GM23248 (cell line): Measurements from ENCODE around the gene PXDN. TPM values are rescaled to one million over a fixed set of nuclear protein-coding genes. Genes with fewer than 3 reads are reported as not detected.

ENCODE experiments used
- DNase-seq: peaks from one replicate; pipeline ENCODE4 v3.0.0-alpha.2; 2015
- H2AFZ ChIP-seq: fragments of 200-600 bp; sonication (generic); 2 replicates; pipeline ENCODE4 v1.6.1; 2016; ENCODE audit warnings: antibody characterized with exemption
- H3F3A ChIP-seq: fragments of 200-600 bp; sonication (generic); 2 replicates; pipeline ENCODE4 v1.6.1; 2016; ENCODE audit warnings: mild to moderate bottlenecking, antibody characterized with exemption, mixed run types; ENCODE audit not compliant: insufficient read depth
- H3K27ac ChIP-seq: fragments of 200-600 bp; sonication (generic); 2 replicates; pipeline ENCODE4 v1.5.1; 2016; ENCODE audit warnings: mild to moderate bottlenecking
- H3K27me3 ChIP-seq: fragments of 200-600 bp; sonication (generic); replicated peaks from 2 replicates; pipeline ENCODE4 v1.6.1; 2016; ENCODE audit warnings: mild to moderate bottlenecking; ENCODE audit not compliant: insufficient read depth
- H3K36me3 ChIP-seq: fragments of 200-600 bp; sonication (generic); 2 replicates; pipeline ENCODE4 v1.6.1; 2016; ENCODE audit warnings: low read depth, mild to moderate bottlenecking
- H3K4me1 ChIP-seq: fragments of 200-600 bp; sonication (generic); 2 replicates; pipeline ENCODE4 v1.6.1; 2016; ENCODE audit warnings: mild to moderate bottlenecking; ENCODE audit not compliant: insufficient read depth
- H3K4me2 ChIP-seq: fragments of 200-600 bp; sonication (generic); one replicate; pipeline ENCODE4 v1.6.1; 2016; ENCODE audit warnings: mild to moderate bottlenecking; ENCODE audit not compliant: unreplicated experiment
- H3K4me3 ChIP-seq: fragments of 200-600 bp; sonication (generic); 2 replicates; pipeline ENCODE4 v1.5.1; 2016; ENCODE audit warnings: mild to moderate bottlenecking
- H3K79me2 ChIP-seq: fragments of 200-600 bp; sonication (generic); 2 replicates; pipeline ENCODE4 v1.6.1; 2016; ENCODE audit warnings: mild to moderate bottlenecking; ENCODE audit not compliant: insufficient read depth
- H3K9ac ChIP-seq: fragments of 200-600 bp; sonication (generic); 2 replicates; pipeline ENCODE4 v1.6.1; 2016; ENCODE audit warnings: mild to moderate bottlenecking
- H3K9me2 ChIP-seq: fragments of 200-600 bp; sonication (generic); 2 replicates; pipeline ENCODE4 v1.6.1; 2016; ENCODE audit warnings: mixed run types, mild to moderate bottlenecking, moderate library complexity; ENCODE audit not compliant: insufficient read depth
- H3K9me3 ChIP-seq: fragments of 200-600 bp; sonication (generic); one replicate; pipeline ENCODE4 v1.6.1; 2017; ENCODE audit warnings: low read depth
- H4K20me1 ChIP-seq: fragments of 200-600 bp; sonication (generic); 2 replicates; pipeline ENCODE4 v1.6.0; 2016; ENCODE audit not compliant: insufficient read depth
- EZH2 ChIP-seq: fragments of 200-600 bp; sonication (generic); IDR thresholded peaks from 2 replicates; pipeline ENCODE4 v1.6.1; 2018; ENCODE audit warnings: antibody characterized with exemption, mild to moderate bottlenecking; ENCODE audit not compliant: insufficient read depth, poor library complexity, severe bottlenecking
- EZH2phosphoT487 ChIP-seq: fragments of 200-600 bp; sonication (generic); IDR thresholded peaks from 2 replicates; pipeline ENCODE4 v1.6.1; 2018; ENCODE audit warnings: antibody characterized with exemption, moderate library complexity, mild to moderate bottlenecking, low read depth; ENCODE audit not compliant: insufficient read depth
- WGBS, 2 experiments: methylation state at CpG; one replicate each; pipeline ENCODE4 v1.1.6; 2015 to 2017; ENCODE audit warnings: low lambda C conversion rate in 2 of 2, low coverage in 1 of 2; ENCODE audit errors: missing lambda C conversion rate in 2 of 2; 5-methylcytosine and 5-hydroxymethylcytosine counted together
- in situ Hi-C: fragments of 300-500 bp; cut with MboI; formaldehyde crosslinking; loops from 2 replicates; pipeline ENCODE4 v1.15.0; 2020
- polyA plus RNA-seq: library from polyadenylated mRNA; unstranded; fragments of >200 nt; fragmentation: Nextera tagmentation; extraction: Ambion mirVana; gene quantifications from 2 replicates; pipeline ENCODE4 v1.2.1, GENCODE V29; 2016
- total RNA-seq: library from RNA; depleted of rRNA; stranded (reverse); fragments of >200 nt; shearing (Covaris generic); gene quantifications from 2 replicates; pipeline ENCODE4 v1.2.3, GENCODE V29; 2014

Gene PXDN
- total and polyA plus RNA-seq, 2 experiments from 2014 or later, result 222 to 263 TPM

DNA sequence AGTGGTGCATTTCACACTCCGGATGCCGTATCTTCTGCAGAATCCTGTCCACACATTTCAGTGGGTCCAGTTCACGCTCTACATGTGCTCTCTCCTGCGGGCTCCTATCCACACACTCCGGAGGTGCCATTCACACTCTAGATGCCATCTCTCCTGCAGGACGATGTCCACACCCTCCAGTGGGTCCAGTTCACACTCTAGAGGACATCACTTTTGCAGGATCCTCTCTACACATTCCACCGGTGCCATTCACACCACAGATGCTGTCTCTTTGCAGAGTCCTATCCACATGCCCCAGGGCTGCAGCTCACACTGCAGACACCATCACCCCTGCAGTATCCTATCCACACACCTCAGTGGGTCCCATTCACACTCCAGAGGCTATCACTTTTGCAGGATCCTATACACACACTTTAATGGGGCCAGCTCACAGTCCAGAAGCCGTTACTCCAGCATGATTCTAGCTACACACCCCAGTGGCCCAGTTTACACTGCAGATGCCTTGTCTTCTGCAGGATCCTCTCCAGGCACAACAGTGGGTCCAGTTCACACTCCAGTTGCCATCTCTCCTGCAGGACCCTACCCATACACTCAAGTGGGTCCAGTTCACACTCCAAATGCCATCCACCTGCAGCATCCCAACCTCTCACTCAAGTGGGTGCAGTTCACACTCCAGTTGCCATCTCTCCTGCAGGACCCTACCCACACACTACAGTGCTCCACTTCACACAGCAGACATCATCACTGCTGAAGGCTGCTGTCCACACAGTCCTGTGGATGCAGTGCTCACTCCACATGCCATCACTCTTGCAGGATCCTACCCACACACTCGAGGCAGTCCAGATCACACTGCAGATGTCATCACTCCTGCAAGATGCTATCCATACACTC is 2.1 kb upstream of the PXDN start:
- no peak overlapping the region for H3K9ac ChIP-seq
- H3K27me3 ChIP-seq, result no peaks in the 10 kb centered on the region
- H2AFZ ChIP-seq, result no peak overlapping the region
- DNase-seq, result no peak
- no peaks in the 10 kb centered on the region for H3K4me1 ChIP-seq
- 87 to 88% methylated on average over 9 of the region's 9 CpGs for WGBS, 2 experiments
- no peak overlapping the region for H3K4me2 ChIP-seq
- H3K27ac ChIP-seq, result no peak overlapping the region
- no peaks in the 10 kb centered on the region for H3K9me3 ChIP-seq
- H3F3A ChIP-seq, result peaks cover 10% of the 10 kb centered on the region
- TF ChIP-seq EZH2phosphoT487, result no peak
- peaks cover 13% of the 10 kb centered on the region for H3K79me2 ChIP-seq
- H3K9me2 ChIP-seq, result no peaks in the 10 kb centered on the region
- H3K36me3 ChIP-seq, result no peaks in the 10 kb centered on the region
- in situ Hi-C loops, result no loop called here
- H3K4me3 ChIP-seq, result no peak overlapping the region
- H4K20me1 ChIP-seq, result no peaks in the 10 kb centered on the region

GRCh38 chr2:1745171-1746023 is 1.1 kb upstream of the PXDN start:
- Histone ChIP-seq H3K9me2 (no peaks in the 10 kb centered on the region), H3K4me1 (no peaks in the 10 kb centered on the region), H3K9me3 (no peaks in the 10 kb centered on the region), H3K9ac (peak overlapping the region; percentile 97), H3K36me3 (no peaks in the 10 kb centered on the region), H3K27ac (peak overlapping the region; percentile 98), H3K4me3 (peak overlapping the region; percentile 95), H4K20me1 (no peaks in the 10 kb centered on the region), H3K27me3 (no peaks in the 10 kb centered on the region), H3K79me2 (peaks cover 23% of the 10 kb centered on the region), H3K4me2 (peak overlapping the region; percentile 81), H2AFZ (peak overlapping the region; percentile 66), H3F3A (peaks cover 10% of the 10 kb centered on the region)
- no peak for DNase-seq
- TF ChIP-seq EZH2 (no peak), EZH2phosphoT487 (no peak)
- WGBS, 2 experiments, result 49 to 51% methylated on average over 25 to 26 of the region's 26 CpGs
- in situ Hi-C loops, result no loop called here

- Histone ChIP-seq H3K9ac (peak overlapping the region; percentile 97), H4K20me1 (no peaks in the 10 kb centered on the region), H3K9me2 (no peaks in the 10 kb centered on the region), H3K27me3 (no peaks in the 10 kb centered on the region), H3F3A (peaks cover 10% of the 10 kb centered on the region), H3K9me3 (no peaks in the 10 kb centered on the region), H3K36me3 (no peaks in the 10 kb centered on the region), H3K4me3 (peak overlapping the region; percentile 95), H3K79me2 (peaks cover 36% of the 10 kb centered on the region), H3K4me1 (no peaks in the 10 kb centered on the region), H3K27ac (peak overlapping the region; percentile 98), H3K4me2 (peak overlapping the region; percentile 81), H2AFZ (no peak overlapping the region)
- TF ChIP-seq EZH2, result no peak
- TF ChIP-seq EZH2phosphoT487, result no peak
- in situ Hi-C loops, result no loop called here
- WGBS, 2 experiments, result 0 to 1% methylated on average over 21 to 30 of the region's 33 CpGs
- no peak for DNase-seq
These were observed 217 bp downstream of the PXDN start for GRCh38 chr2:1744151-1744445.

GRCh38 chr2:1743396-1744150 is 742 bp downstream of the PXDN start:
- peak; percentile 82 for DNase-seq
- Histone ChIP-seq H3K9me2 (no peaks in the 10 kb centered on the region), H3K9me3 (no peaks in the 10 kb centered on the region), H3K9ac (peak overlapping the region; percentile 97), H2AFZ (peak overlapping the region; percentile 62), H4K20me1 (no peaks in the 10 kb centered on the region), H3K4me2 (peak overlapping the region; percentile 82), H3K36me3 (no peaks in the 10 kb centered on the region), H3K4me1 (no peaks in the 10 kb centered on the region), H3K27me3 (no peaks in the 10 kb centered on the region), H3K4me3 (peak overlapping the region; percentile 95), H3F3A (peaks cover 10% of the 10 kb centered on the region), H3K27ac (peak overlapping the region; percentile 98), H3K79me2 (peaks cover 41% of the 10 kb centered on the region)
- in situ Hi-C loops, result no loop called here
- WGBS, 2 experiments, result 1 to 13% methylated on average over 17 to 67 of the region's 71 CpGs
- TF ChIP-seq EZH2 (no peak), EZH2phosphoT487 (no peak)
